ENCODE data around the gene VPS26C.

The VPS26C gene

DNA sequence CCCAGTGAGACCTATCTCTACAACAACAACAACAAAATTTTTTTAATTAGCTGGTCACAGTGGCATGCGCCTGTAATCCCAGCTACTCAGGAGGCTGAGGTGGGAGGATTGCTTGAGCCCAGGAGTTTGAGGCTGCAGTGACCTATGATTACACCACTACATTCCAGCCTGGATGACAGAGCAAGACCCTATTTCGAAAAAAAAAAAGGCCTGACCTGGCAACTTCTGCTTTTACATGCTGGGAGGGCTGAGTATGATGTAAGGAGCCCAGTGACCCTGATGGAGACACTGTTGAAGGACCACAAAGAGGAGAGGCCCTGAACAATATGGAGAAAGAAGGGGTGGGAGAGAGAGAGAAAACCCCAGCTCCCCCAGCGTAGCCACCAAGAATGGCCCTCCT lies 9.2 kb upstream of the VPS26C start:
- H3K9ac ChIP-seq (ENCODE audit: low read length), result no peak overlapping the region
- no peaks in the 10 kb centered on the region for H3K9me3 ChIP-seq (ENCODE audit: insufficient read depth, low read length)
- H3K4me2 ChIP-seq (ENCODE audit: low read depth, low read length, poor library complexity, severe bottlenecking), result no peak overlapping the region
- no peak overlapping the region for H2AFZ ChIP-seq (ENCODE audit: low read depth, low read length, severe bottlenecking)
- H3K36me3 ChIP-seq (ENCODE audit: low read length), result no peaks in the 10 kb centered on the region
- H3K4me3 ChIP-seq (ENCODE audit: insufficient read depth, low read length, poor library complexity, severe bottlenecking), result no peak overlapping the region
- H3K27ac ChIP-seq (ENCODE audit: low read depth, low read length), result no peak overlapping the region
- TF ChIP-seq, protein P1, sequence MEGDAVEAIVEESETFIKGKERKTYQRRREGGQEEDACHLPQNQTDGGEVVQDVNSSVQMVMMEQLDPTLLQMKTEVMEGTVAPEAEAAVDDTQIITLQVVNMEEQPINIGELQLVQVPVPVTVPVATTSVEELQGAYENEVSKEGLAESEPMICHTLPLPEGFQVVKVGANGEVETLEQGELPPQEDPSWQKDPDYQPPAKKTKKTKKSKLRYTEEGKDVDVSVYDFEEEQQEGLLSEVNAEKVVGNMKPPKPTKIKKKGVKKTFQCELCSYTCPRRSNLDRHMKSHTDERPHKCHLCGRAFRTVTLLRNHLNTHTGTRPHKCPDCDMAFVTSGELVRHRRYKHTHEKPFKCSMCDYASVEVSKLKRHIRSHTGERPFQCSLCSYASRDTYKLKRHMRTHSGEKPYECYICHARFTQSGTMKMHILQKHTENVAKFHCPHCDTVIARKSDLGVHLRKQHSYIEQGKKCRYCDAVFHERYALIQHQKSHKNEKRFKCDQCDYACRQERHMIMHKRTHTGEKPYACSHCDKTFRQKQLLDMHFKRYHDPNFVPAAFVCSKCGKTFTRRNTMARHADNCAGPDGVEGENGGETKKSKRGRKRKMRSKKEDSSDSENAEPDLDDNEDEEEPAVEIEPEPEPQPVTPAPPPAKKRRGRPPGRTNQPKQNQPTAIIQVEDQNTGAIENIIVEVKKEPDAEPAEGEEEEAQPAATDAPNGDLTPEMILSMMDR (IDR thresholded peaks at IDR 0.05; ENCODE audit: insufficient read depth, low read length, poor library complexity, severe bottlenecking), result no peak
- no peak for TF ChIP-seq EZH2phosphoT487 (conservative IDR thresholded peaks at IDR 0.05; ENCODE audit: low read length)
- no peaks in the 10 kb centered on the region for H3F3A ChIP-seq (ENCODE audit: insufficient read depth)
- no peaks in the 10 kb centered on the region for H3K27me3 ChIP-seq (ENCODE audit: low read length)
- no peaks in the 10 kb centered on the region for H3K9me2 ChIP-seq (replicated peaks; ENCODE audit: insufficient read depth, low read length)
- H4K20me1 ChIP-seq (ENCODE audit: low read depth, low read length), result no peaks in the 10 kb centered on the region
- no peaks in the 10 kb centered on the region for H3K79me2 ChIP-seq (ENCODE audit: insufficient read depth, low read length)

DNA sequence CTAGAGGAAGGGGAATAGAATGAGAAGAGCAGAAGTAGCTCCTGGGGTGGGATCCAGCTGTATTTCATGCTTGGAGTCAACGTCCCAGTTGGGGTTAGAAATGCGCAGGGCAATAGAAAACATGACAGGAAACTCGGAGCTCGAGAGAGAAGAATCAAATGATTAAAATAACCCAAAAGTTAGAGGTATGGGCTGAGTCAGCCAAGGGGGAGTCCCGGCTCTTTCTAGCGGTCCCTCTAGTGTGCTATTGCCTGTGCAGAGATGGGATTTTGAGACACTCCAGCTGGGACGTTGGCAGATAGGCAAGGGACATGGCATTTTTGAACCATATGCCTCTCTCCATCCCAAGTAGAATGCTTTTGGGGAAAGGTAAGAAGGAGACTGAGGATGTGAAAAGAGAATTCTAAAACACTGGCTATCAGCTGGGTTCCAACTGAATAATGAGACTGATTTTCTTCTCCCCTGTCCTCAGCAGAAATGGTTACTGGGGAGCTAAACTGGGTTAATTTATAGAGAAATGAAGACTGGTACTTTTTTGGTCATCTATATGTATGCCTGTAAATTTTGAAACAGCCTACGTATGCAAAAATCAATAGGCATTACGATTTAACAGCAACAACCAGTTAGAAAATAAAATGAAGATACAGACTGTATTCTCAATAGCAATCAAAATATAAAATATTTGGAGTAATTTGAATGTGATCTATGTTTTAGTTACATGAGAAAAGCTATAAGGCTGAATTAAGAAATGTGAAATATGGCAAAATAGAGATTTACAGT lies 7.0 kb upstream of the VPS26C start:
- Histone ChIP-seq H3K27me3 (ENCODE audit: low read length) (no peaks in the 10 kb centered on the region), H2AFZ (ENCODE audit: low read depth, low read length, severe bottlenecking) (no peak overlapping the region)
- TF ChIP-seq, protein P1 (IDR thresholded peaks at IDR 0.05; ENCODE audit: insufficient read depth, low read length, poor library complexity, severe bottlenecking), result no peak

GRCh38 chr21:37273440-37273839 lies 6.3 kb upstream of the VPS26C start:
- Histone ChIP-seq H3K4me3 (ENCODE audit: insufficient read depth, low read length, poor library complexity, severe bottlenecking) (no peak overlapping the region), H4K20me1 (ENCODE audit: low read depth, low read length) (no peaks in the 10 kb centered on the region), H3F3A (ENCODE audit: insufficient read depth) (peaks cover 2% of the 10 kb centered on the region), H3K27me3 (ENCODE audit: low read length) (no peaks in the 10 kb centered on the region), H3K9me2 (replicated peaks; ENCODE audit: insufficient read depth, low read length) (no peaks in the 10 kb centered on the region), H3K4me2 (ENCODE audit: low read depth, low read length, poor library complexity, severe bottlenecking) (no peak overlapping the region), H3K36me3 (ENCODE audit: low read length) (no peaks in the 10 kb centered on the region), H3K9ac (ENCODE audit: low read length) (no peak overlapping the region), H3K9me3 (ENCODE audit: insufficient read depth, low read length) (no peaks in the 10 kb centered on the region), H3K79me2 (ENCODE audit: insufficient read depth, low read length) (no peaks in the 10 kb centered on the region), H2AFZ (ENCODE audit: low read depth, low read length, severe bottlenecking) (no peak overlapping the region), H3K27ac (ENCODE audit: low read depth, low read length) (no peak overlapping the region)
- no peak for TF ChIP-seq EZH2phosphoT487 (conservative IDR thresholded peaks at IDR 0.05; ENCODE audit: low read length)
- TF ChIP-seq, protein P1 (IDR thresholded peaks at IDR 0.05; ENCODE audit: insufficient read depth, low read length, poor library complexity, severe bottlenecking), result no peak

More for the DNA sequence above, 7.0 kb upstream of the VPS26C start:
- no peaks in the 10 kb centered on the region for H3F3A ChIP-seq (ENCODE audit: insufficient read depth)
- no peaks in the 10 kb centered on the region for H3K9me2 ChIP-seq (replicated peaks; ENCODE audit: insufficient read depth, low read length)
- no peaks in the 10 kb centered on the region for H3K9me3 ChIP-seq (ENCODE audit: insufficient read depth, low read length)
- H3K27ac ChIP-seq (ENCODE audit: low read depth, low read length), result no peak overlapping the region
- H3K4me2 ChIP-seq (ENCODE audit: low read depth, low read length, poor library complexity, severe bottlenecking), result no peak overlapping the region
- no peaks in the 10 kb centered on the region for H4K20me1 ChIP-seq (ENCODE audit: low read depth, low read length)
- no peak overlapping the region for H3K4me3 ChIP-seq (ENCODE audit: insufficient read depth, low read length, poor library complexity, severe bottlenecking)
- H3K9ac ChIP-seq (ENCODE audit: low read length), result no peak overlapping the region
- H3K36me3 ChIP-seq (ENCODE audit: low read length), result no peaks in the 10 kb centered on the region
- no peaks in the 10 kb centered on the region for H3K79me2 ChIP-seq (ENCODE audit: insufficient read depth, low read length)
